ENCODE measurements around the gene RYR3.

RYR3 gene

DNA sequence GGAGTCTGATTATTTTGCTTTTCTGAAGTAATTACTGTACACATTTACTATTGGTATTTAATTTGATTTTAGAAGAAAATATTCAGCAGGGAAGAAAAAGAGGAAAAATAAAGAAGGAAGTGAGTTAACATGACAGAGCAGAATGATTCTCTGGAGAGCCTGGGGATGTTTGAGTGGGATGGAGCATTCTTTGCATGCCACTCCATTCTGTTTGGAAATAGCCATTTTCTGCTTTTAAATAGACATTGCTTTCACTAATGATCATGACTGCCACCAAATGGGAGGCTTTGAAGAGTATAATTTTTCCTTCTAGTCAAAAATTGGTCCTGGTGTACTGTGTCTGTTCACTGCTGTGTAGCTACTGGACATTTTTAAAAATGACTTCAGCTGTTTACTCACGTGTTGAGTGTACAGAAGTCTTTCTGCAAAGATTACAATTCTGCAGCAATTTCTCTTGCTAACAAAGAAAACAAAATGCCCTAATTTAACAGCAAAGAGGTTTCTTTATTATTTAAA, 196.1 kb downstream of the RYR3 start:
- H3K27ac ChIP-seq (ENCODE audit: low read length), result no peak overlapping the region
- H3K27me3 ChIP-seq (replicated peaks; ENCODE audit: insufficient read depth, low read length), result no peaks in the 10 kb centered on the region
- H3K79me2 ChIP-seq (ENCODE audit: low read length), result no peaks in the 10 kb centered on the region
- H3K4me1 ChIP-seq (ENCODE audit: low read length), result no peaks in the 10 kb centered on the region
- no peak overlapping the region for H3K9ac ChIP-seq (ENCODE audit: low read length)
- no peak for DNase-seq
- no peaks in the 10 kb centered on the region for H3K36me3 ChIP-seq (replicated peaks; ENCODE audit: insufficient read depth, low read length)
- H4K20me1 ChIP-seq (ENCODE audit: insufficient read depth, low read length), result no peaks in the 10 kb centered on the region
- H3K9me3 ChIP-seq (replicated peaks; ENCODE audit: insufficient read depth, low read length), result no peaks in the 10 kb centered on the region
- TF ChIP-seq EZH2phosphoT487 (IDR thresholded peaks at IDR 0.05; ENCODE audit: low read length) (no peak), CTCF (IDR thresholded peaks at IDR 0.05; ENCODE audit: low read length) (no peak), EZH2 (optimal IDR thresholded peaks at IDR 0.05; ENCODE audit: low read depth, low read length) (no peak)
- no peak overlapping the region for H3K4me3 ChIP-seq (ENCODE audit: low read length)
- H3K4me2 ChIP-seq (ENCODE audit: low read depth, low read length), result no peak overlapping the region
- no peaks in the 10 kb centered on the region for H3K9me2 ChIP-seq (replicated peaks; ENCODE audit: insufficient read depth, low read length)
- no peak overlapping the region for H2AFZ ChIP-seq (ENCODE audit: low read length)
- no peaks in the 10 kb centered on the region for H3F3A ChIP-seq (ENCODE audit: insufficient read depth, low read length)

- H3K9ac ChIP-seq (ENCODE audit: low read length), result no peak overlapping the region
- H3K9me3 ChIP-seq (replicated peaks; ENCODE audit: insufficient read depth, low read length), result no peaks in the 10 kb centered on the region
- no peaks in the 10 kb centered on the region for H3K27me3 ChIP-seq (replicated peaks; ENCODE audit: insufficient read depth, low read length)
- H3K27ac ChIP-seq (ENCODE audit: low read length), result no peak overlapping the region
- H3K4me1 ChIP-seq (ENCODE audit: low read length), result no peaks in the 10 kb centered on the region
- no peak overlapping the region for H3K4me3 ChIP-seq (ENCODE audit: low read length)
- no peaks in the 10 kb centered on the region for H3K9me2 ChIP-seq (replicated peaks; ENCODE audit: insufficient read depth, low read length)
- TF ChIP-seq CTCF (IDR thresholded peaks at IDR 0.05; ENCODE audit: low read length) (no peak), EZH2phosphoT487 (IDR thresholded peaks at IDR 0.05; ENCODE audit: low read length) (no peak), EZH2 (optimal IDR thresholded peaks at IDR 0.05; ENCODE audit: low read depth, low read length) (no peak)
- no peak for DNase-seq
- H3K4me2 ChIP-seq (ENCODE audit: low read depth, low read length), result no peak overlapping the region
- H4K20me1 ChIP-seq (ENCODE audit: insufficient read depth, low read length), result no peaks in the 10 kb centered on the region
- no peaks in the 10 kb centered on the region for H3F3A ChIP-seq (ENCODE audit: insufficient read depth, low read length)
- H3K79me2 ChIP-seq (ENCODE audit: low read length), result no peaks in the 10 kb centered on the region
- H2AFZ ChIP-seq (ENCODE audit: low read length), result no peak overlapping the region
- no peaks in the 10 kb centered on the region for H3K36me3 ChIP-seq (replicated peaks; ENCODE audit: insufficient read depth, low read length)
Observed at GRCh38 chr15:33508703-33509102, 197.9 kb downstream of the RYR3 start.

GRCh38 chr15:33515121-33515520, 204.4 kb downstream of the RYR3 start:
- H3K4me3 ChIP-seq (ENCODE audit: low read length), result no peak overlapping the region
- H3F3A ChIP-seq (ENCODE audit: insufficient read depth, low read length), result no peaks in the 10 kb centered on the region
- H3K4me1 ChIP-seq (ENCODE audit: low read length), result no peaks in the 10 kb centered on the region
- no peaks in the 10 kb centered on the region for H3K36me3 ChIP-seq (replicated peaks; ENCODE audit: insufficient read depth, low read length)
- H2AFZ ChIP-seq (ENCODE audit: low read length), result no peak overlapping the region
- H3K79me2 ChIP-seq (ENCODE audit: low read length), result no peaks in the 10 kb centered on the region
- H4K20me1 ChIP-seq (ENCODE audit: insufficient read depth, low read length), result no peaks in the 10 kb centered on the region
- no peak overlapping the region for H3K9ac ChIP-seq (ENCODE audit: low read length)
- H3K27me3 ChIP-seq (replicated peaks; ENCODE audit: insufficient read depth, low read length), result no peaks in the 10 kb centered on the region
- TF ChIP-seq EZH2 (optimal IDR thresholded peaks at IDR 0.05; ENCODE audit: low read depth, low read length), result no peak
- H3K9me2 ChIP-seq (replicated peaks; ENCODE audit: insufficient read depth, low read length), result no peaks in the 10 kb centered on the region
- no peak overlapping the region for H3K4me2 ChIP-seq (ENCODE audit: low read depth, low read length)
- H3K9me3 ChIP-seq (replicated peaks; ENCODE audit: insufficient read depth, low read length), result no peaks in the 10 kb centered on the region
- DNase-seq, result no peak
- no peak overlapping the region for H3K27ac ChIP-seq (ENCODE audit: low read length)

DNA sequence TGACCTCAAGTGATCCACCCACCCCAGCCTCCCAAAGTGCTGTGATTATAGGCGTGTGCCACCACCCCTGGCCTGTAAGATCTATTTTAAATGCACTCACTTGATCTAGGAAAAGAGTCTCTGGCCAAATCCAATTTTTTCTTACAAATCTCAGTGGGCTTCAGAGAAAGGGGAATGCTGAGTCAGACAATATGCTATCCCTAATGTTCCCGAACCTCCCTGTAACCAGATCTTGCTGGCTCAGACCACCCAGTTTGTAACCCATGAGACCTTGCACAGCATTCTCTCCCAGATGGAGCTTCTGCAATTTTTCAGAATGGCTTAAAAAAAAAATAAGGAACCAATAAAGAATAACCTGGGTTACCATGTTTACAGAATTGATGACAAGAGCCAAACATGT, 205.8 kb downstream of the RYR3 start:
- no peak overlapping the region for H2AFZ ChIP-seq (ENCODE audit: low read length)
- no peak overlapping the region for H3K4me3 ChIP-seq (ENCODE audit: low read length)
- no peaks in the 10 kb centered on the region for H3K9me3 ChIP-seq (replicated peaks; ENCODE audit: insufficient read depth, low read length)
- no peaks in the 10 kb centered on the region for H4K20me1 ChIP-seq (ENCODE audit: insufficient read depth, low read length)
- H3K79me2 ChIP-seq (ENCODE audit: low read length), result no peaks in the 10 kb centered on the region
- H3K9ac ChIP-seq (ENCODE audit: low read length), result no peak overlapping the region
- DNase-seq, result no peak
- H3K4me1 ChIP-seq (ENCODE audit: low read length), result no peaks in the 10 kb centered on the region
- H3K27me3 ChIP-seq (replicated peaks; ENCODE audit: insufficient read depth, low read length), result no peaks in the 10 kb centered on the region
- H3K4me2 ChIP-seq (ENCODE audit: low read depth, low read length), result no peak overlapping the region
- H3F3A ChIP-seq (ENCODE audit: insufficient read depth, low read length), result no peaks in the 10 kb centered on the region
- H3K36me3 ChIP-seq (replicated peaks; ENCODE audit: insufficient read depth, low read length), result no peaks in the 10 kb centered on the region
- TF ChIP-seq CTCF (IDR thresholded peaks at IDR 0.05; ENCODE audit: low read length) (no peak), EZH2phosphoT487 (IDR thresholded peaks at IDR 0.05; ENCODE audit: low read length) (no peak), EZH2 (optimal IDR thresholded peaks at IDR 0.05; ENCODE audit: low read depth, low read length) (no peak)
- no peak overlapping the region for H3K27ac ChIP-seq (ENCODE audit: low read length)
- H3K9me2 ChIP-seq (replicated peaks; ENCODE audit: insufficient read depth, low read length), result no peaks in the 10 kb centered on the region
